Caco-2 (cell line): ENCODE measurements around the gene POLD2. TPM values are rescaled to one million over a fixed set of nuclear protein-coding genes. Genes with fewer than 3 reads are reported as not detected.

ENCODE experiments used
- BruUV-seq: library from RNA; stranded (reverse); fragments of 400-500 nt; replicated peaks from 2 replicates; lab custom pipeline; 2021; lab: Mats Ljungman, UMichigan
- CTCF ChIA-PET: fragments of 300-600 bp; sonication (Branson Sonifier 250); formaldehyde crosslinking; loops from one replicate; lab custom pipeline; 2022; ENCODE audit warnings: antibody characterized with exemption; lab: Charles Lee
- POLR2A ChIA-PET: fragments of 300-600 bp; sonication (Branson Sonifier 250); formaldehyde crosslinking; loops from one replicate; lab custom pipeline; 2022; ENCODE audit warnings: antibody characterized with exemption; lab: Charles Lee
- DNase-seq, 2 experiments: peaks; one replicate each; pipeline versions ENCODE4 v3.0.0 to v3.0.0-alpha.2; 2020 to 2022
- H3K27me3 ChIP-seq: replicated peaks from 2 replicates; pipeline ENCODE4 v1.6.0; 2011; ENCODE audit warnings: low read length; ENCODE audit not compliant: control insufficient read depth, insufficient read depth
- H3K36me3 ChIP-seq: 2 replicates; pipeline ENCODE4 v1.5.1; 2011; ENCODE audit warnings: low read length; ENCODE audit not compliant: control insufficient read depth, insufficient read depth
- H3K4me1 ChIP-seq: fragments of 250-450 bp; sonication (Bioruptor Pico); 2 replicates; pipeline ENCODE4 v1.5.1; 2020; ENCODE audit warnings: mild to moderate bottlenecking
- H3K4me3 ChIP-seq: 2 replicates; pipeline ENCODE4 v1.5.1; 2011; ENCODE audit warnings: low read depth, mild to moderate bottlenecking, control low read depth, low read length
- H3K9me3 ChIP-seq: fragments of 250-450 bp; sonication (Bioruptor Pico); 2 replicates; pipeline ENCODE4 v1.5.1; 2020; ENCODE audit warnings: mild to moderate bottlenecking, moderate library complexity
- H3K27ac Mint-ChIP-seq: one replicate; pipeline ENCODE4 v1.8.0; 2022; ENCODE audit warnings: mixed read lengths; ENCODE audit not compliant: unreplicated experiment
- H3K27me3 Mint-ChIP-seq: one replicate; pipeline ENCODE4 v1.8.0; 2022; ENCODE audit warnings: mixed read lengths; ENCODE audit not compliant: insufficient read depth, unreplicated experiment
- H3K36me3 Mint-ChIP-seq: one replicate; pipeline ENCODE4 v1.8.0; 2022; ENCODE audit warnings: mild to moderate bottlenecking, mixed read lengths; ENCODE audit not compliant: insufficient read depth, unreplicated experiment
- H3K4me1 Mint-ChIP-seq: one replicate; pipeline ENCODE4 v1.8.0; 2022; ENCODE audit warnings: low read depth, mixed read lengths; ENCODE audit not compliant: unreplicated experiment
- H3K4me3 Mint-ChIP-seq: one replicate; pipeline ENCODE4 v1.8.0; 2022; ENCODE audit warnings: mild to moderate bottlenecking, moderate library complexity, mixed read lengths; ENCODE audit not compliant: unreplicated experiment
- H3K9me3 Mint-ChIP-seq: one replicate; pipeline ENCODE4 v1.8.0; 2022; ENCODE audit warnings: mixed read lengths; ENCODE audit not compliant: unreplicated experiment
- intact Hi-C: fragments of 100-400 bp; cut with micrococcal nuclease; formaldehyde crosslinking; loops from one replicate; pipeline ENCODE4 v1.10.0; 2022; ENCODE audit not compliant: unreplicated experiment
- total RNA-seq: library from RNA; stranded (reverse); gene quantifications from 2 replicates; pipeline ENCODE4 v1.2.3, GENCODE V29; 2022
- TF ChIP-seq, protein P1 (sequence below), 2 experiments: fragments of 200-600 bp in 1 of 2; IDR thresholded peaks; 1 replicate in 1 of 2; 2 replicates in 1 of 2; pipeline versions ENCODE4 v1.5.1 to v1.8.0; 2011 to 2022; ENCODE audit warnings: antibody characterized with exemption in 1 of 2, control low read depth in 1 of 2, inconsistent platforms in 1 of 2, low read depth in 1 of 2, low read length in 1 of 2, mild to moderate bottlenecking in 1 of 2, moderate library complexity in 1 of 2; ENCODE audit not compliant: insufficient read depth in 1 of 2, severe bottlenecking in 1 of 2, unreplicated experiment in 1 of 2

The POLD2 gene
- total RNA-seq, 1 experiment from 2014 or later = 140 TPM

DNA sequence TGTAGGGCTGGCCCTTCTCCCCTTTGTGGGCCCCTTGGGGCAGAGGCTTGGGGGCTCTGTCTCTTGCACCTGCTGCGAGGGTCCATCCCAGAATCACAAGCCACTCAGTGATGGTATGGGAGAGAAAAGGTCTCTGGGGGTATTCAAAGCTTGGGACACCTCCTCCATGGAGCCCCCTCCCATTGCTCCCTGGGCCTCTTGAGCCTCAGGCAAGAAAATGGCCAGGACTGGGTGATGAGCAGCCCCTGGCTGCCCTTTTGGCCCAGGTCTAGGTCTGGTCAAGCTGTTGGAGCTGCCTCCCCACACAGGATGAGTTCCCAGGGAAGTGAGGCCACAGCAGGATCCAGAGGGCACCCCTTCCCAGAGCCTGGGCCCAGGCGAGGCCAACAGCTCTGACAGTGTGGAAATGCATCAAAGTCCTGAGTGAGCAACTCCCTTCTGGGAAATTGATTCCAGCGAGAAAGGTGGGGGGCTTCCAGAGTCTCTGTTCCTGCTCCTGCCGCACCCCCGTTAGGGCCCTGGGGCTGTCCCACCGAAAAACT is 21.1 kb upstream of the POLD2 start:
- Mint-ChIP-seq H3K27me3 (no peaks in the 10 kb centered on the region), H3K36me3 (no peaks in the 10 kb centered on the region), H3K4me3 (no peak overlapping the region), H3K4me1 (peaks cover 7% of the 10 kb centered on the region), H3K27ac (no peak overlapping the region), H3K9me3 (no peaks in the 10 kb centered on the region)
- BruUV-seq = no TSS peak
- peaks cover 7% of the 10 kb centered on the region for H3K4me1 ChIP-seq
- DNase-seq = peak in 1 of 2 experiments; percentile 33
- no peaks in the 10 kb centered on the region for H3K36me3 ChIP-seq
- intact Hi-C loops = no loop called here
- no peaks in the 10 kb centered on the region for H3K9me3 ChIP-seq
- CTCF ChIA-PET = no interaction called here
- no peaks in the 10 kb centered on the region for H3K27me3 ChIP-seq
- POLR2A ChIA-PET = no interaction called here
- TF ChIP-seq, protein P1, sequence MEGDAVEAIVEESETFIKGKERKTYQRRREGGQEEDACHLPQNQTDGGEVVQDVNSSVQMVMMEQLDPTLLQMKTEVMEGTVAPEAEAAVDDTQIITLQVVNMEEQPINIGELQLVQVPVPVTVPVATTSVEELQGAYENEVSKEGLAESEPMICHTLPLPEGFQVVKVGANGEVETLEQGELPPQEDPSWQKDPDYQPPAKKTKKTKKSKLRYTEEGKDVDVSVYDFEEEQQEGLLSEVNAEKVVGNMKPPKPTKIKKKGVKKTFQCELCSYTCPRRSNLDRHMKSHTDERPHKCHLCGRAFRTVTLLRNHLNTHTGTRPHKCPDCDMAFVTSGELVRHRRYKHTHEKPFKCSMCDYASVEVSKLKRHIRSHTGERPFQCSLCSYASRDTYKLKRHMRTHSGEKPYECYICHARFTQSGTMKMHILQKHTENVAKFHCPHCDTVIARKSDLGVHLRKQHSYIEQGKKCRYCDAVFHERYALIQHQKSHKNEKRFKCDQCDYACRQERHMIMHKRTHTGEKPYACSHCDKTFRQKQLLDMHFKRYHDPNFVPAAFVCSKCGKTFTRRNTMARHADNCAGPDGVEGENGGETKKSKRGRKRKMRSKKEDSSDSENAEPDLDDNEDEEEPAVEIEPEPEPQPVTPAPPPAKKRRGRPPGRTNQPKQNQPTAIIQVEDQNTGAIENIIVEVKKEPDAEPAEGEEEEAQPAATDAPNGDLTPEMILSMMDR (IDR thresholded peaks at IDR 0.05; ENCODE audit: insufficient read depth in 1 of 2, low read depth in 1 of 2, low read length in 1 of 2, severe bottlenecking in 1 of 2, unreplicated experiment in 1 of 2) = no peak
- H3K4me3 ChIP-seq = no peak overlapping the region

- H3K4me1 ChIP-seq = peaks cover 7% of the 10 kb centered on the region
- H3K36me3 ChIP-seq = no peaks in the 10 kb centered on the region
- no peak overlapping the region for H3K4me3 Mint-ChIP-seq
- peaks cover 7% of the 10 kb centered on the region for H3K4me1 Mint-ChIP-seq
- intact Hi-C loops = no loop called here
- ChIA-PET POLR2A (no interaction called here), CTCF (no interaction called here)
- TF ChIP-seq, protein P1 (IDR thresholded peaks at IDR 0.05; ENCODE audit: insufficient read depth in 1 of 2, low read depth in 1 of 2, low read length in 1 of 2, severe bottlenecking in 1 of 2, unreplicated experiment in 1 of 2) = no peak
- no peaks in the 10 kb centered on the region for H3K36me3 Mint-ChIP-seq
- H3K27me3 ChIP-seq = no peaks in the 10 kb centered on the region
- H3K4me3 ChIP-seq = no peak overlapping the region
- H3K9me3 Mint-ChIP-seq = no peaks in the 10 kb centered on the region
- DNase-seq = peak in 1 of 2 experiments; percentile 10
- H3K9me3 ChIP-seq = no peaks in the 10 kb centered on the region
- no TSS peak for BruUV-seq
- no peaks in the 10 kb centered on the region for H3K27me3 Mint-ChIP-seq
- no peak overlapping the region for H3K27ac Mint-ChIP-seq
Measured at GRCh38 chr7:44143646-44144250, 20.4 kb upstream of the POLD2 start.

- intact Hi-C loops = no loop called here
- no peak overlapping the region for H3K4me3 Mint-ChIP-seq
- no peaks in the 10 kb centered on the region for H3K36me3 Mint-ChIP-seq
- POLR2A ChIA-PET = no interaction called here
- H3K4me1 Mint-ChIP-seq = peaks cover 7% of the 10 kb centered on the region
- TF ChIP-seq, protein P1 (IDR thresholded peaks at IDR 0.05; ENCODE audit: insufficient read depth in 1 of 2, low read depth in 1 of 2, low read length in 1 of 2, severe bottlenecking in 1 of 2, unreplicated experiment in 1 of 2) = no peak
- Histone ChIP-seq H3K4me1 (peaks cover 7% of the 10 kb centered on the region), H3K36me3 (no peaks in the 10 kb centered on the region), H3K4me3 (no peak overlapping the region), H3K9me3 (no peaks in the 10 kb centered on the region), H3K27me3 (no peaks in the 10 kb centered on the region)
- H3K27ac Mint-ChIP-seq = no peak overlapping the region
- H3K27me3 Mint-ChIP-seq = no peaks in the 10 kb centered on the region
- CTCF ChIA-PET = interaction anchor here (1.2 kb wide), 1 partner anchor 11 kb away, joined by 8 read pairs; no protein-coding TSS in a partner anchor
- no TSS peak for BruUV-seq
- H3K9me3 Mint-ChIP-seq = no peaks in the 10 kb centered on the region
- no peak for DNase-seq
Measured at GRCh38 chr7:44142028-44142427, 18.7 kb upstream of the POLD2 start.
